OCI-LY7 (cell line): ENCODE results near the gene MFGE8.

Experiments
- CTCF ChIP-seq: fragments of 200-600 bp; sonication (generic); conservative IDR thresholded peaks from 2 replicates; pipeline ENCODE4 v1.5.1; 2014; ENCODE audit warnings: mild to moderate bottlenecking, antibody characterized with exemption, low read length, moderate library complexity, mixed read lengths
- EZH2phosphoT487 ChIP-seq: fragments of 200-600 bp; sonication (generic); IDR thresholded peaks from 2 replicates; pipeline ENCODE4 v1.6.1; 2018; ENCODE audit warnings: low read depth, borderline replicate concordance, mild to moderate bottlenecking, mixed run types, antibody characterized with exemption, low read length, moderate library complexity, mixed read lengths

- TF ChIP-seq CTCF: no peak
- TF ChIP-seq EZH2phosphoT487: no peak
These were observed 7.6 kb downstream of the MFGE8 start for GRCh38 chr15:88905576-88905975.
